Fibroblast of skin of right biceps (primary cell): ENCODE results near the gene INTS11.

Experiments
- DNase-seq: peaks from one replicate; pipeline ENCODE4 v3.0.0-alpha.2; 2013

INTS11 gene

DNA sequence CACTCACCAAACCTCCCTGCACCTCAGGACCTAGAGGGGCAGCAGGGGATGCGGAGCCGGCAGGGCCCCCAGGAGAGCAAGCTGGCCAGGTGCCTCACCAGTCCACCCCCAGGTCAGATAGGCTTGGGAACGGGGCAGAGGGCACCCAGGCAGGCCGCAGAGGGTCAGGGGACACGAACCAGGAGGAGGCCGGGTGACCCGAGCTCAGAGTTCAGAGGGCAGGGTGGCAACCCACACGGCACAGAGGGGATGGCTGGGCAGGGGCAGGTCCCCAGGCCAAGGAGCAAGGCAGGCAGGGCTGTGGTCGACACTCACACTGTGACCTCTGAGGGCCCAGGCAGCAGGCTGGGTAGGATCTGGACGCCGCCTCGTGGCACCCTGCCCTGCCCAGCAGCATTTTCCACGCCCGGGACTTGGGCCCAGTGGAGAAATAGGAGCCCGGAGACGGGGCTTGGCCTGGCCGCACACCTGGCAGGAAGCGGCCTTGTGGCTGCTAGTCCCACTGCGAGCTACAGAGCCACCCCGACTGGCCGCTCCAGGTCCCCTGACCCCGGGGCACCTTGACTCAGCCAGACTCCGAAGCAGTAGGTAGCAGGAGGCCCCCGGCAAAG is 19.5 kb upstream of the INTS11 start:
- no peak for DNase-seq

- DNase-seq = no peak
Measured at GRCh38 chr1:1342584-1343115, 18.2 kb upstream of the INTS11 start.

DNA sequence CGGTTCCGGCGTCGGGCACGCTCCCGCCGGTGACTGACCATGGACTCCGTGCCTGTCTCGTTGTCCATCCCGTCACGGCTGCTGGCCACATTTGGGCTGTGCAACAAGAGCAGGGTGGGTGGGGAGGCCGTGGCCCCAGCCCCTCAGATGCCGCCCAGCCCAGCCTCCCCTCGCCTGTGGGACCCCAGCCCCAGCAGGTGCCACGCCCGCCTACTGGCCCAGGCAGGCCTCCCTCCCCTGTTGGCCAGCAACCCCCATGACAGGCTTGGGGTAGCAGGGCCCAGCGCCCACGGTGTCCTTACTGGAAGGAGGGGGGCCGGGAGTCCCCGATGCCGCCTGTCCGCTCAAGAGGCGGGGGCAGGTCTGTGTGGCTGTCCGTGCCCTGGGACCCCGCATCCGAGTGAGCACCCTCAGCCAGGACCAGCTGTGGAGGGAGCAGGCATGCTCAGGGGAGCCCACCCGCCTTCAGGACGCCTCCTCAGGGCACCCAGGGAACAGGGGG is 17.7 kb upstream of the INTS11 start:
- DNase-seq = no peak

DNA sequence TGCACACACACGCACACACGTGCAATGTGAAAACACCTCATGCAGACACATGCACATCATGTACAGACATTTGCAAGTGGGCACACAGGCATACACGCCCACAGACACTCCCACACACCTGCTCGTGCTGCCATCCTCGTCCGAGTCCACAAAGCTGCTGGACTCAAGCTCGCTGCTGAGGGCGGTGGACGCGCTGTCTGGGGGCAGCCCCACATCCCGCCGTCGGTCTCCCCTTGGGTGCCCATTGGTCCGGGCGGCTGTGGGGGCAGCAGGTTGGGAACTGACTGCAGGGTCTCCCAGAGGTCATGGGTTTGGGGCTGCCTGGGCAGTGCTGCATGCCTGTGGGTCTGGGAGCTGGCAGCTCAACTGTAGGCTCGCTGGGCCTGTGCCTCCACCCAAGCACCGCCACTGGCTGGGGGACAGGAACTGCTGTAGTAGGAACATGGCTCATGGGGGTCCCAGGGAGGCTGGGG is 17.1 kb upstream of the INTS11 start:
- DNase-seq = no peak

DNA sequence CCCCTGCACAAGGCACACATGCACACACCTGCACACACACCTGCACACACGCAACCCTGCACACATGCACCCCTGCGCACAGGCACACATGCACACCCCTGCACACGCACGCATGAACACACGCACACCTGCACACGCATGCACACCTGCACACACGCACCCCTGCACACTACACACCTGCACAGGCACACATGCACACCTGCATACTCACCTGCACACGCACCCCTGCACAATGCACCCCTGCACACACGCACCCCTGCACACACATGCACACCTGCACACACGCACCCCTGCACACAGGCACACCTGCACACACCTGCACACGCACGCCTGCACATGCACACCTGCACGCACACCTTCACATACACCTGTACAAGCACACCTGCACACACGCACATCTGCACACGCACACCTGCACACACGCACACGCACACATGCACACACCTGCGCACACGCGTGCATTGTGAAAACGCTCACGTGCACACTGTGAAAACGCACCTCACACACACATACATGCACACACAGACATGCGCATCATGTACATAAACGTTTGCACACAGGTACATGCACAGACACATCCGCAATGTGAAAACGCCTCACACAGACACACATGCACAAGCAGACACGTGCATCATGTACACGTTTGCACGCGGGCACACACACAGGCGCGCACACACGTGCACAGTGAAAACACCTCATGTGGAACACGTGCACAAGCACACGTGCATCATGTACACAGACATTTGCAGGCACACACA is 16.5 kb upstream of the INTS11 start:
- DNase-seq = no peak

- DNase-seq = no peak
Measured at GRCh38 chr1:1340185-1340584, 15.7 kb upstream of the INTS11 start.

- DNase-seq = no peak
Measured at GRCh38 chr1:1338278-1338677, 13.8 kb upstream of the INTS11 start.

DNA sequence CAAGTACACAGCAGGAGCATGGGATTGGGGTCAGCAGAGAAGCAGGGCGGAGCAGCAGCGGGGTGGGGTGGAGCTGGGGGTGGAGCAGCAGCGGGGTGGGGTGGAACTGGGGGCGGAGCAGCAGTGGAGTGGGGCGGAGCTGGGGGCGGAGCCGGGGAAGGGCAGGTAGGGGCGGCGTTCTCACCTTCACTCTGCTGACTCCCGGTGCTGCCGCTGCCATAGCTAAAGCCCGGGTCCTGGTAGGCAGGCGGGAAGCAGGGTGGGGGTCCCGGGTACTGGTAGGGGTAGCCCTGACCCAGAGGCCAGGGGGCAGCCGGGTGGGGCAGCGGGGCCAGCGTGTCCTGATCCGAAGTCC is 13.3 kb upstream of the INTS11 start:
- DNase-seq = no peak

- no peak for DNase-seq
Measured at GRCh38 chr1:1336931-1337792, 12.7 kb upstream of the INTS11 start.

- DNase-seq = no peak
Measured at GRCh38 chr1:1336446-1336845, 12.0 kb upstream of the INTS11 start.

DNA sequence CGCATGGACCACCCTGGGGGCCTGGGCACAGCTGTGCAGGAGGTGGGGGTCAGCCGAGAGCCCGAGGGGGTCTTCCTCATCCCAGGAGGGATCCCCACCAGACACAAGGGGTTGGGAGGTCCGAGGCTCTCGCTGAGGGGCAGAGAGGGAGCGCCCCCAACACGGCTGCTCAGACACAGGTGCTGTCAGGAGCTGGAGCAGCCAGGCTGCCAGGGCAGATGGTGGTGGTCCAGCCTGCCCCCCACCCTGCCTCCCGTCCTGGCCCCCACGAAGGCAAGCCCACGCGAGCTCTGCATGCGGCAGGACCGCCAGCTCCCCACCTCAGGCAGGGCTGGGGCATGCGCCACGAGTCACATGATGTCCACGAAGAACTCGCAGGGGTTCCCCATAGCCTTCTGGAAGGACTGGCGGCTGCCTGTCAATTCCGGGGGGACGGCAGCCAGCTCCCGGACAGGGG is 11.4 kb upstream of the INTS11 start:
- no peak for DNase-seq

DNA sequence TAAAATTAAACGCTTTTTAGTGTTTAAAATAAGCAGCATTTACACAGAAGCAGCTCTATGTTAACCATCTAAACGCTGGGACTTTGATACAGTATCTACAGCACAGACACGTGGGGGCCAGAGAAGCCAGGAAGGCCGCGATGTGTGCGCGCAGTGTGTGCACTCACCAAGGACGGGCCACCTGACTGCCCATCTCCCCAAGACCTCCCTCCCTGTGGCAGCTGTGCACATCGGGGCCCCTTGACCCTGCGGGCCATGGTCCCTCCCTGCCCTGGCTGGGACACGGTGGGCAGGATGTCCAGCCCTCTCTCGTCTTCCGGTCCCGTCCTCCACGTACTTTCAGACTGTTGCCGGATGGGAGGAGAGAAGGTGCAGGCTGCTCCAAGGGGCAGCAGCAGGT is 10.8 kb upstream of the INTS11 start:
- DNase-seq = no peak

GRCh38 chr1:1334835-1335234 is 10.4 kb upstream of the INTS11 start:
- DNase-seq = no peak

- DNase-seq = no peak
Measured at GRCh38 chr1:1333551-1334241, 9.2 kb upstream of the INTS11 start.

DNA sequence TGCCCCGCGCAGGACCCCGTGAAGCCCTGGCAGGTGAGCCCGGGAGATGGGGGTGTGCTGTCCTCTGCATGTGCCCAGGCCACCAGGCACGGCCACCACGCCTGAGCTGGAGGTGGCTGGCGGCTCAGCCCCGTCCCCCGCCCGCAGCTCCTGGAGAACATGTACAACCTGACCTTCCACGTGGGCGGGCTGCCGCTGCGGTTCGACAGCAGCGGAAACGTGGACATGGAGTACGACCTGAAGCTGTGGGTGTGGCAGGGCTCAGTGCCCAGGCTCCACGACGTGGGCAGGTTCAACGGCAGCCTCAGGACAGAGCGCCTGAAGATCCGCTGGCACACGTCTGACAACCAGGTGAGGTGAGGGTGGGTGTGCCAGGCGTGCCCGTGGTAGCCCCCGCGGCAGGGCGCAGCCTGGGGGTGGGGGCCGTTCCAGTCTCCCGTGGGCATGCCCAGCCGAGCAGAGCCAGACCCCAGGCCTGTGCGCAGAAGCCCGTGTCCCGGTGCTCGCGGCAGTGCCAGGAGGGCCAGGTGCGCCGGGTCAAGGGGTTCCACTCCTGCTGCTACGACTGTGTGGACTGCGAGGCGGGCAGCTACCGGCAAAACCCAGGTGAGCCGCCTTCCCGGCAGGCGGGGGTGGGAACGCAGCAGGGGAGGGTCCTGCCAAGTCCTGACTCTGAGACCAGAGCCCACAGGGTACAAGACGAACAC is 8.5 kb upstream of the INTS11 start:
- no peak for DNase-seq

- DNase-seq = no peak
Measured at GRCh38 chr1:1332031-1332755, 7.7 kb upstream of the INTS11 start.

GRCh38 chr1:1331068-1331965 is 6.9 kb upstream of the INTS11 start, which contains the start of gene TAS1R3:
Gene TAS1R3, plus strand, starts transcription at chr1:1331280. Its CDS starts 66 bp downstream, at chr1:1331346.
- DNase-seq = no peak

- no peak for DNase-seq
Measured at GRCh38 chr1:1330366-1331067, 6.1 kb upstream of the INTS11 start.
